ENCODE measurements around the gene DPPA5. TPM values are rescaled to one million over a fixed set of nuclear protein-coding genes. Genes with fewer than 3 reads are reported as not detected.

DPPA5 gene
- total RNA-seq, 3 donors from 2014 or later (not counting 1 experiment from before 2014, with no cell fraction given): not detected

GRCh38 chr6:73348550-73349204, 5.4 kb downstream of the DPPA5 start:
- TF ChIP-seq CTCF (IDR thresholded peaks at IDR 0.05): no peak
- no peak for DNase-seq
- peaks cover 6 to 7% of the 10 kb centered on the region in 2 donors for H3K4me1 Mint-ChIP-seq
- H3K9me3 ChIP-seq (ENCODE audit: control insufficient read depth, insufficient read depth, low read length): no peaks in the 10 kb centered on the region
- intact Hi-C loops (cut with micrococcal nuclease): no loop called here
- no peak overlapping the region for H3K27ac ChIP-seq (ENCODE audit: low read length)
- H3K27ac Mint-ChIP-seq: no peak overlapping the region
- H3K4me3 Mint-ChIP-seq: no peak overlapping the region
- ATAC-seq: no peak
- H3K4me3 ChIP-seq (ENCODE audit: low read length): no peak overlapping the region
- peaks cover 18% of the 10 kb centered on the region for H3K27me3 ChIP-seq (ENCODE audit: control insufficient read depth, insufficient read depth, low read length)
- no peaks in the 10 kb centered on the region for H3K9me3 Mint-ChIP-seq
- WGBS (ENCODE audit: insufficient coverage): 44% methylated on average over 31 of the region's 33 CpGs
- peaks cover 3% of the 10 kb centered on the region for H3K4me1 ChIP-seq (ENCODE audit: control insufficient read depth, insufficient read depth, low read length)
- H3K27me3 Mint-ChIP-seq (ENCODE audit: low read depth in 2 of 2): peaks cover 15 to 31% of the 10 kb centered on the region in 2 donors
- H3K36me3 ChIP-seq (ENCODE audit: control insufficient read depth, insufficient read depth, low read length): no peaks in the 10 kb centered on the region
- H3K36me3 Mint-ChIP-seq: no peaks in the 10 kb centered on the region

GRCh38 chr6:73343164-73343563, 10.9 kb downstream of the DPPA5 start:
- Histone ChIP-seq H3K4me1 (ENCODE audit: control insufficient read depth, insufficient read depth, low read length) (no peaks in the 10 kb centered on the region), H3K36me3 (ENCODE audit: control insufficient read depth, insufficient read depth, low read length) (no peaks in the 10 kb centered on the region), H3K9me3 (ENCODE audit: control insufficient read depth, insufficient read depth, low read length) (no peaks in the 10 kb centered on the region), H3K27me3 (ENCODE audit: control insufficient read depth, insufficient read depth, low read length) (peaks cover 3% of the 10 kb centered on the region), H3K4me3 (ENCODE audit: low read length) (no peak overlapping the region), H3K27ac (ENCODE audit: low read length) (no peak overlapping the region)
- intact Hi-C loops (cut with micrococcal nuclease): no loop called here
- no peaks in the 10 kb centered on the region for H3K36me3 Mint-ChIP-seq
- peaks cover 0 to 9% of the 10 kb centered on the region in 2 donors for H3K27me3 Mint-ChIP-seq (ENCODE audit: low read depth in 2 of 2)
- no peak overlapping the region for H3K4me3 Mint-ChIP-seq
- no peak for ATAC-seq
- DNase-seq: no peak
- no peaks in the 10 kb centered on the region for H3K9me3 Mint-ChIP-seq
- H3K27ac Mint-ChIP-seq: no peak overlapping the region
- no peaks in the 10 kb centered on the region for H3K4me1 Mint-ChIP-seq
- no peak for TF ChIP-seq CTCF (IDR thresholded peaks at IDR 0.05)

GRCh38 chr6:73342174-73342573, 11.9 kb downstream of the DPPA5 start:
- Histone ChIP-seq H3K4me3 (ENCODE audit: low read length) (no peak overlapping the region), H3K9me3 (ENCODE audit: control insufficient read depth, insufficient read depth, low read length) (no peaks in the 10 kb centered on the region), H3K36me3 (ENCODE audit: control insufficient read depth, insufficient read depth, low read length) (no peaks in the 10 kb centered on the region), H3K27me3 (ENCODE audit: control insufficient read depth, insufficient read depth, low read length) (no peaks in the 10 kb centered on the region), H3K27ac (ENCODE audit: low read length) (no peak overlapping the region), H3K4me1 (ENCODE audit: control insufficient read depth, insufficient read depth, low read length) (no peaks in the 10 kb centered on the region)
- Mint-ChIP-seq H3K4me3 (no peak overlapping the region), H3K36me3 (no peaks in the 10 kb centered on the region), H3K4me1 (no peaks in the 10 kb centered on the region), H3K27me3 (ENCODE audit: low read depth in 2 of 2) (peaks cover 0 to 6% of the 10 kb centered on the region in 2 donors), H3K9me3 (no peaks in the 10 kb centered on the region), H3K27ac (no peak overlapping the region)
- 89% methylated on average over 2 of the region's 5 CpGs for WGBS (ENCODE audit: insufficient coverage)
- intact Hi-C loops (cut with micrococcal nuclease): no loop called here
- DNase-seq (no peak), ATAC-seq (no peak)
- TF ChIP-seq CTCF (IDR thresholded peaks at IDR 0.05): no peak

DNA sequence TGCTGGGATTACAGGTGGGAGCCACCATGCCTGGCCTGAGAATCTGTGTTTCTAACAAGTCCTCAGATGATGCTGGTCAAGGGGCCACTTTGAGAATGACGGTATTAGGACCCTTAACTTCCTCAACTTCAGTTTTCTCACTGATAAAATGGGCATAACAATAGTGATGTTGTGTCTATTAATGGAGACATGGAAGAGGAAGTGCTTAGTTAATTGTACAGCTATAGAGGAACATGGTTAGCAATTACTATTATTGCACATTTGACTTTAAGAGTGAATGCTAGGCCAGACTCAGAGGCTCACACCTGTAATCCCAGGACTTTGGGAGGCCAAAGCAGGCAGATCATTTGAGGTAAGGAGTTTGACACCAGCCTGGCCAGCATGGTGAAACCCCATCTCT, 12.7 kb downstream of the DPPA5 start:
- Mint-ChIP-seq H3K36me3 (no peaks in the 10 kb centered on the region), H3K4me1 (no peaks in the 10 kb centered on the region), H3K27me3 (ENCODE audit: low read depth in 2 of 2) (no peaks in the 10 kb centered on the region), H3K9me3 (no peaks in the 10 kb centered on the region), H3K4me3 (no peak overlapping the region), H3K27ac (no peak overlapping the region)
- 71% methylated on average over 1 of the region's 1 CpG for WGBS (ENCODE audit: insufficient coverage)
- ATAC-seq: no peak
- no peaks in the 10 kb centered on the region for H3K36me3 ChIP-seq (ENCODE audit: control insufficient read depth, insufficient read depth, low read length)
- TF ChIP-seq CTCF (IDR thresholded peaks at IDR 0.05): no peak
- no peaks in the 10 kb centered on the region for H3K4me1 ChIP-seq (ENCODE audit: control insufficient read depth, insufficient read depth, low read length)
- H3K27me3 ChIP-seq (ENCODE audit: control insufficient read depth, insufficient read depth, low read length): no peaks in the 10 kb centered on the region
- no peak overlapping the region for H3K4me3 ChIP-seq (ENCODE audit: low read length)
- H3K9me3 ChIP-seq (ENCODE audit: control insufficient read depth, insufficient read depth, low read length): no peaks in the 10 kb centered on the region
- no peak for DNase-seq
- intact Hi-C loops (cut with micrococcal nuclease): no loop called here
- H3K27ac ChIP-seq (ENCODE audit: low read length): no peak overlapping the region

All from natural killer cell (primary cell).